Type B pancreatic cell (in vitro differentiated cells): Measurements from ENCODE around the gene CCDC70. TPM values are rescaled to one million over a fixed set of nuclear protein-coding genes. Genes with fewer than 3 reads are reported as not detected.

Experiments used
- DNase-seq: peaks from one replicate; pipeline ENCODE4 v3.0.0; 2021; ENCODE audit warnings: mixed read lengths; ENCODE audit not compliant: unreplicated experiment; ENCODE audit errors: extremely low spot score
- H3K27ac Mint-ChIP-seq: 2 replicates; pipeline ENCODE4 v1.8.0; 2021; ENCODE audit warnings: mild to moderate bottlenecking, mixed read lengths
- H3K27me3 Mint-ChIP-seq: 2 replicates; pipeline ENCODE4 v1.8.0; 2021; ENCODE audit warnings: mixed read lengths
- H3K36me3 Mint-ChIP-seq: 2 replicates; pipeline ENCODE4 v1.8.0; 2021; ENCODE audit warnings: mixed read lengths
- H3K4me1 Mint-ChIP-seq: one replicate; pipeline ENCODE4 v1.8.0; 2021; ENCODE audit warnings: mixed read lengths; ENCODE audit not compliant: unreplicated experiment
- H3K4me3 Mint-ChIP-seq: 2 replicates; pipeline ENCODE4 v1.8.0; 2021; ENCODE audit warnings: mild to moderate bottlenecking, mixed read lengths
- H3K9me3 Mint-ChIP-seq: 2 replicates; pipeline ENCODE4 v1.8.0; 2021; ENCODE audit warnings: mixed read lengths
- total RNA-seq: library from RNA; stranded (reverse); gene quantifications from 2 replicates; pipeline ENCODE4 v1.2.1, GENCODE V29; 2021; ENCODE audit warnings: low replicate concordance
- TF ChIP-seq, protein P1 (sequence below): fragments of 200-600 bp; sonication (generic); conservative IDR thresholded peaks from 2 replicates; pipeline ENCODE4 v1.5.0; 2021; ENCODE audit warnings: antibody characterized with exemption, mild to moderate bottlenecking

CCDC70 gene
- total RNA-seq, 1 donor from 2014 or later: not detected

DNA sequence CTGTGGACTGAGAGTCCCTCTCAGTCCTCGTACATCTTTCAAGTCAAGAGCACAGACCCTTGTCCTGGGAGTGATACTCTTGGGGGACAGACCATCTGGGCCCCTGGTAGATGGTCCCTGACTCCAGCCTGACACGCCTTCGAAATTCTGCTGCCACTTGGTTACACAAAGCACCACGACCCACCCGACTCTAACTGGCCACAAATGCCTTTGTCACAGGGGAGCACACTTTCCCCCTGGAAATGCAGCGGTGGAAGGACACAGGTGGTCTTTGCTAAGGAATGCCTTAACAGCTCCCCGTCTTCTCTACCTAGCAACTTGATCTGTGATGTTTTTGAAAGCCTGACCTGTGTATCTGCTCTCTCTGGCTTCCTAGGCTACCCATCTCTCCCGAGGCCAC is 44.1 kb upstream of the CCDC70 start:
- TF ChIP-seq, protein P1, sequence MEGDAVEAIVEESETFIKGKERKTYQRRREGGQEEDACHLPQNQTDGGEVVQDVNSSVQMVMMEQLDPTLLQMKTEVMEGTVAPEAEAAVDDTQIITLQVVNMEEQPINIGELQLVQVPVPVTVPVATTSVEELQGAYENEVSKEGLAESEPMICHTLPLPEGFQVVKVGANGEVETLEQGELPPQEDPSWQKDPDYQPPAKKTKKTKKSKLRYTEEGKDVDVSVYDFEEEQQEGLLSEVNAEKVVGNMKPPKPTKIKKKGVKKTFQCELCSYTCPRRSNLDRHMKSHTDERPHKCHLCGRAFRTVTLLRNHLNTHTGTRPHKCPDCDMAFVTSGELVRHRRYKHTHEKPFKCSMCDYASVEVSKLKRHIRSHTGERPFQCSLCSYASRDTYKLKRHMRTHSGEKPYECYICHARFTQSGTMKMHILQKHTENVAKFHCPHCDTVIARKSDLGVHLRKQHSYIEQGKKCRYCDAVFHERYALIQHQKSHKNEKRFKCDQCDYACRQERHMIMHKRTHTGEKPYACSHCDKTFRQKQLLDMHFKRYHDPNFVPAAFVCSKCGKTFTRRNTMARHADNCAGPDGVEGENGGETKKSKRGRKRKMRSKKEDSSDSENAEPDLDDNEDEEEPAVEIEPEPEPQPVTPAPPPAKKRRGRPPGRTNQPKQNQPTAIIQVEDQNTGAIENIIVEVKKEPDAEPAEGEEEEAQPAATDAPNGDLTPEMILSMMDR: no peak
- Mint-ChIP-seq H3K4me3 (no peak overlapping the region), H3K4me1 (peaks cover 12% of the 10 kb centered on the region), H3K27me3 (peaks cover 11% of the 10 kb centered on the region), H3K36me3 (no peaks in the 10 kb centered on the region), H3K9me3 (no peaks in the 10 kb centered on the region), H3K27ac (no peak overlapping the region)
- no peak for DNase-seq

DNA sequence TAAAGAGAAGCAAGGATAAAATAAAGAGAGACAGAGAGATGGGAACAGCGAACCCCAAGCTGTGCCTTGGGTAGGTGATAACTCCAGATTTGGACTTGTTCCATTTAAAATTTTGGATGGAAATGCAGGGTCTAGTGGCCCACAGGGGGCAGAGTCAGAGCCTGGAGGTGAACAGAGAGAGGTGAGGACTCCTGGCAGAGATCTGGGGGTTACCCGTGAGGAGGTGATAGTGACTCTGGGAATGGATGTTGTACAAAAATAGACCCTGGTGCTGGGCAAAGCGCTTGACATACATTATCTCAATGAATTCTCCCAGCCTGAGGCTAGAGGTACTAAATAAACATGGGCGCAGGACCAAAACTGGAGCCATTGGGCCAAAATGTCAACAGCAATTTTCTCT is 43.5 kb upstream of the CCDC70 start:
- H3K36me3 Mint-ChIP-seq: no peaks in the 10 kb centered on the region
- H3K27ac Mint-ChIP-seq: no peak overlapping the region
- TF ChIP-seq, protein P1: no peak
- no peak overlapping the region for H3K4me3 Mint-ChIP-seq
- H3K9me3 Mint-ChIP-seq: no peaks in the 10 kb centered on the region
- peaks cover 11% of the 10 kb centered on the region for H3K27me3 Mint-ChIP-seq
- peaks cover 12% of the 10 kb centered on the region for H3K4me1 Mint-ChIP-seq
- DNase-seq: no peak

DNA sequence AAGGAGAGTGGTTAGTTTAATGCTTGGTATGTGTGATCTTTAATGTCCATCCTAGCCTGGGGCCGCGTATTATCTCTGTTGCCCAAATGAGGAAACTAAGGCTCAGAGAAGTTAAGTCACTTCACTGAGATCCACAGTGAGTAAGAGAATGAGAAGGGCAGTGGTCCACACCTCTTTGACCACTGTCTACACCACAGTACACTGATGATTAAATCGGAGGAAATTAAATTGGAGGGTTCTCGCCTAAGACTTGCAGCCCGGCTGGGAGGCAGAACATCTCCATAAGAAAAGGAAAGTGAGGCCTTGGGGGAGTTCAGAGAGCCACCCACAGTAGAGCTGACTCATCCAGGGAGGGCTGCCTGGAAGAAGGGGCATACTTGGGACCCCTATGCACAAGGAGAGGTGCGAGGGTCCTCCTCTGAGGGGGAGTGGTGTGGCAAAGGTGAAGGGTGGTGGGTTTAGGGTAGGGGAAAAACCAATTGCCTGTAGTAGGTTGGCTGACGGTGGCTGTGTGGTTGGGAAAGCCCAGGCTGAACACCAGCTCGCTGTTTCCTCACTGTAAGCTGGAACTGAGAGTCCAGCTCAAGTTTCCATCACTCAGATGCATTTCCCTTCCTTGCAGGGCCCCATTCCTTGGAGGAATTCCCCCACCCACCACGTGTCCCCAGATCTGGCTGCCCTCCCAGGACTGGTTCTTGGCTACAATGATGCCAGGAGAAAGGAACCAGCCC is 42.8 kb upstream of the CCDC70 start:
- H3K27ac Mint-ChIP-seq: no peak overlapping the region
- peaks cover 11% of the 10 kb centered on the region for H3K27me3 Mint-ChIP-seq
- TF ChIP-seq, protein P1: no peak
- H3K9me3 Mint-ChIP-seq: no peaks in the 10 kb centered on the region
- no peak overlapping the region for H3K4me3 Mint-ChIP-seq
- no peak for DNase-seq
- H3K36me3 Mint-ChIP-seq: no peaks in the 10 kb centered on the region
- H3K4me1 Mint-ChIP-seq: peaks cover 12% of the 10 kb centered on the region

DNA sequence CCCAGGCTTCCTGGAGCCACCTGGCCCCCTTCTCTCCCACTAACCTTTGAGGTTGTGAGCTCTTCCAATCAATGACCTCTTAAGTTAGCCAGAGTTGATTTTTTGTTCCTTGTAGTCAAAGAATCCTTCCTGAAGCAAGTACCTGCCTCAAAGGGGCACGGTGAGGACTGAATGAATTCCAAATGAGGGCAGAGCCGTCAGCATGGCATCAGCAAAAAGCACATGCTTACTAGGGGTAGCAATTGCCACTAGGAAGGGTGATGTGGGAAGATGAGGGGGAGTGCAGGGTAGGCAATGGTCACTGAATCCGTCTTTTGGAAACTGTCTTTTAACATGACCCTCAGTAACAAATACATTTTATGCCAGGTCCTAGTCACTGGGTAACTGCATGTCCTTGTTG is 42.2 kb upstream of the CCDC70 start:
- Mint-ChIP-seq H3K4me1 (peaks cover 12% of the 10 kb centered on the region), H3K27me3 (peaks cover 11% of the 10 kb centered on the region), H3K9me3 (no peaks in the 10 kb centered on the region), H3K4me3 (no peak overlapping the region), H3K36me3 (no peaks in the 10 kb centered on the region), H3K27ac (no peak overlapping the region)
- no peak for DNase-seq
- TF ChIP-seq, protein P1: no peak

DNA sequence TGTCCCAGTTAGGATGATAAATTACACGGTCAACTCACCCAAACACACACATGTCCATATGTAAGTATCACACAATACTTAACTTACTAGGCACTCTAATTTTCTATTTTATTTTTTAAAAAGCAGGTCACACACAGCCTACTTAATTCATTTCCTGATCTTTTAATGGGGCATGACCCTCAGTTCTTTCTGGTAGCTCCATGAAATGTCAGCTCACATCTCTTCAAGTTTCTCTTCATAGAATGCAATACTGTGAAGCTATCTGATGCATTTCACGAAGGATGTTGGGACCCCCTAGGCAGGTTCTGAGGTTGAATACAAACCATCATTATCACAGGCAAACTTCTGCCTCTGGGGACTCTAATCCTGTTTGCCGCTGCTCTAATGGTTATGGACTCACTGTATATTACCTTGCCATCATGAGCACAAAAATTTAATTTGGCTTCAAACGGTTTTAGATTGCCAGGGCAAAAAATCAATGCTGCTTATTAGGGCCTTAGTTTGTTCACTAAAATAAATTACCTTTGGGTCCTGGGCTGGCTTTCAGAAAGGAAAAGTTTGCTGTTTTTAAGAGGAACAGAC is 41.7 kb upstream of the CCDC70 start:
- no peak overlapping the region for H3K4me3 Mint-ChIP-seq

More for the DNA sequence above, 41.7 kb upstream of the CCDC70 start:
- TF ChIP-seq, protein P1: no peak
- H3K27ac Mint-ChIP-seq: no peak overlapping the region
- H3K36me3 Mint-ChIP-seq: no peaks in the 10 kb centered on the region
- no peaks in the 10 kb centered on the region for H3K9me3 Mint-ChIP-seq
- DNase-seq: no peak
- H3K27me3 Mint-ChIP-seq: peaks cover 11% of the 10 kb centered on the region
- peaks cover 8% of the 10 kb centered on the region for H3K4me1 Mint-ChIP-seq
